Prostate gland (tissue), 2 donors: ENCODE measurements around the gene TNS3.
A peak's percentile ranks its signal among the peaks of the same experiment; 100 is the strongest.
"Not testable (repeated sequence)": the region's sequence is repeated elsewhere in the genome, so short reads cannot be mapped to it uniquely, and the experiment has no call there.

Experiments used
- CTCF ChIP-seq, 4 experiments: fragments of 200-600 bp in 2 of 4; fragments of 450-650 bp in 2 of 4; sonication (generic) in 2 of 4; IDR thresholded peaks; 1 replicate in 3 of 4; 2 replicates in 1 of 4; pipeline ENCODE4 v1.5.1; 2016 to 2019; ENCODE audit warnings: antibody characterized with exemption in 4 of 4, mild to moderate bottlenecking in 2 of 4, moderate library complexity in 2 of 4
- POLR2AphosphoS5 ChIP-seq: sonication (generic); formaldehyde crosslinking; IDR thresholded peaks from one replicate; pipeline ENCODE4 v1.6.1; 2017; ENCODE audit warnings: antibody characterized with exemption

GRCh38 chr7:47469846-47470245 lies 112.1 kb downstream of the TNS3 start:
- TF ChIP-seq CTCF (IDR thresholded peaks at IDR 0.05), result not testable (repeated sequence)
- peak; percentile 40 for TF ChIP-seq POLR2AphosphoS5
